Measurements from ENCODE around the gene SSBP1.
"Not testable (repeated sequence)": the region's sequence is repeated elsewhere in the genome, so short reads cannot be mapped to it uniquely, and the experiment has no call there.

SSBP1 gene

DNA sequence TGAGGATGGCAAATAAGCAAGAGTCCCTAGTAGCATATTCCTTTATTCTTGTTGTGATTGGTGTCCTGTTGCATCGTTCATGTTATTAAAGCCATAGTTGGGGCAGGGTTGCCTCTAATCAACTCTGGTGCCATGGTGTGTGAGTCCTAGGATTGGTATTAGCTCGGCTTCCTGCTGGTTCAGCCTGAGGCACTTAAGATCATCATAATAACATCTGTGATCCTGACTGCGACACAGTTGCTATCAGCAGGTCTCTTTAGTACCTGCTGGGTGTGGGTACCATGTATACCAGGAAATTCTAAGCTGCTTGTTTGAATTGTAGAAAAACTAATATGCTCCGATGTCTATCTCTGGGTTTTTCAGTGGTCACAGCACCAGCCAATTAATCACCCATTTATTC lies 28.4 kb upstream of the SSBP1 start:
- DNase-seq: no peak

DNA sequence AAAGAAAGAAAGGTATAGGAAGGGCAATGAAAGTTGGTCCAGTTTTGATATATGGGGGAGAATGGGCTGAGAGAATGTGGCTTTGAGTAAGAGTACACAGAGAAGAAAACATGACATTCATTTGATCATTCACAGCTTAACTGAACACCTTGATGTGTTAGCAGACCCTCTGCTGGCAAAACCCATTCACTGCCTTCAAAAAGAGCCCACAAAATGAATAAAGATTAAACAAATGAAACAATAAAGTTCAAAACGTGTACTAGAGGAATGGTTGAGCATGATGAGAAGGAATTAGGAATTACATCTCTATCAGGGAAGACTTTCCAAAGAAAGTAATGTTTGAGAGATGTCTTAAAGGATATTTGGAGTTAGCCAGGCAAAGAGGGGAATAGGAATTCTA lies 27.9 kb upstream of the SSBP1 start:
- DNase-seq: no peak

DNA sequence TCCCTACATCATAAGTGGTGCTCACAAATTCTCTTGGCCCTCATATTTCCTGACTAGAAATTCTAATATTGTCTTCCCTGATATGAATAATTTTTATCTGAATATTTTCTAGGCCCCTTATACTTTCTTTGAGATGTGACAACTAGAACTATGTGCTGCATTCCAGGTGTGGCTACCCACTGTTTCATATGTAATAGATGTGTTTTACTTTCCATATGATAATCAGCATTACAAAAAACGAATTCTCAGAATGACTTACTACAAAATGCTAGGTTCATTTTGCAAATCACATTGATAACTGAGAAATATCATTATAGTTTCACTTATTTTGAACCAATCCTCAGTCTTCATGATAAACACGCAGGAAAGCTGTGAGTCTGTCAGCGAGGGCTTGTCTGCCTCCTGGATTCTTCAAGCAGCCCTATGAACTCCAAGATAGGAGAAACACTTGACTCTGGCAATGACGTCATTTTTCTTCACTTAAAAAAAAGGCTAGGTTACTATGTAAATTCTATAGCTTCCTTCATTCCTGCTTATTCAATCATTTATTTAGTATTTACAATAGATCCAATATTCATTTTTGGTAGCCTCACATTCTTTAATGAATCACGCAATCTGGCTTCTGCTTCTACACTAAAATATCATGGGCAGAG lies 25.4 kb upstream of the SSBP1 start:
- no peak for DNase-seq

DNA sequence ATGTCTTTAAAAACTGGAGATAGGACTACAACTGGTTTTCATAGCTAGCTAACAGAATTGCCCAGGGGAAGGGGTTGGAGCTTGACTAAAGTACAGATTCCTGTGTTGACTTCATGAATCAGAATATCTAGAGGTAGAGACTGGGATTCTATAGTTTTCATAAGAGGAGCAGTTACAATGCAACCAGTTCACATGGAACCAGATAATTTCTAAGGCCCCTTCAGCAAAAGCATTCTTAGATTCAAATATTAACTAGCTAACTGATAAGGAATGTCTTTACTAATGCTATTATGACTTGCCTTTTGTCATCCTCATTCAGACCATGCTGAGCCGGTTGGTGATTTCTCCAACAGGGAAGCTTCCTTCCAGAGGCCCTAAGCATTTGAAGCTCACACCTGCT lies 24.3 kb upstream of the SSBP1 start:
- DNase-seq: no peak

DNA sequence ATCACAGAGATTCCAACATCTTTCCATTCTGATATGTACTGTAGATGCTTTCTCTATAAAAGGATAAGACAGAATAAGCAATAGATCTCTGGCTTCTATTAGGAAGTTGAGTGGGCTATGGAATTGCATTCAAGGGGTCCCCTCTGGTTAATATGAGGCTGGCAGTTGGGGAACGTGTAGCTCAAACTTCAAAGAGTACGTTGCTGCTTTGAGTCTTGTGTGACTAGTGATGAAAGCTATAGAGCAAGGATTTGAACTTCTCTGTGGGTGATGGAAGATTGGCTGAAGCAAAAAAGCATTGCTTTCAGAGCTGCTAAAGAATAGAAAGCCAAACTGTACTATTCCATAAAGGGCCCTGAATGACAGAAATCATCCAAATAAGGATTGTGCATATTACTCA lies 23.6 kb upstream of the SSBP1 start:
- no peak for DNase-seq

DNA sequence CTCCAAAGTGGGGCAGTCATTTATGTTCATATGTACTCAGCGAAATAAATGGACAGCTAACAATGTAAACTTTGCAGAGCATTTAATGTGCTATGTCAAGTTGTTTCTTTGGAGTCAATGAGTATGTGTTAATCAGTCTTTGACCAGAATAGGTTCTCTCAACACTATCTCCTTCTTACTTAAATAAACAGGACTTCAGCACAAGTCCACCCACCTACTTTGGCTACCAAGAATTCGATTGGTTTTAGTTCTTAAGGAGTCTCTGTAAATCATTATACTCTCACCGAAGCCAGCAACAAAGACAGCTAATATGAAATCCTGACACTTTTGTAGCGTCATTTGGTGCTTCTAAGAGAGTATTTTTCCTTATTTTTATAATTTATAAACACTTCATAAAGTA lies 23.1 kb upstream of the SSBP1 start:
- DNase-seq: no peak

DNA sequence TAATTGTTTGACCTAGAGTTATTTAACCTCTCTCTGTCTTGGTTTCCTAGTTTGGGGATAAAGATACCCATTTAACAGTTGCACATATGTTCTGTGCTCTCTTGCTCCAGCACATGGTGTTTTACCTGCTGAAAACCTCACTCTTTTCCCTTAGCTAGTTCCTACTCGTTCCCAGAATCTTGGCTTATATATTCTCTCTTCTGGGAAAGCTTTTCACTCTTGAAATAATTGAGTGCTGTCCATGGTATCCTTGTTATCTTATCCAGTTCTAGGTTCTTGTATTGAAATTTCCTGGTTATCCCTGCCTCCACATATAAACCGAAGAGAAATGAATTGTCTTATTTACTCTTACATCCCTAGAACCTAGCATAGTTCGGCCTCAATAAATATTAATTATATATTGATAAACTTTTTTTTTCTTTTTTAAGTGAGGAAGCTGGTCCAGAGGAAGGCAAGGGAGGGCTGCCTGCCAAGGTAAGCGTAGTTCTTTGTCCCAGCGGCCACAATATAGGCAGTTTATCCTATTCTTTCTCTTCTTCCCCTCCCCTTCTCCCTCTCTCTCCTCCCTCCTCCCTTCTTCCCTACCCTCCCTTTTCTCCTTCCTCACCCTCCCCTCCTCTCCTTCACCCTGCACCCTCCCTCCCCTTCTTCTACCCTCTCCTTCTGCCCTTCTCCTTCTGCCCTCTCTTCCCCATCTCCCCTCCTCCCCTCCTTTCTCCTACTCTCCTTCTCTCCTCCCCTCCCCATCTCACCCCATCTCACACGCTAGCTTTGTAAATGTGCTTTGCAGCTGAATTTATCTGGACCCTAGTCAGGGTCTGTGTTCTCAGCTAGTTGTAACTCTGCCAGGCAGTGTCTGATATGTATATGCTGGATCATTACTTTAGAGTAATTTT lies 22.1 kb upstream of the SSBP1 start:
- DNase-seq: no peak

DNA sequence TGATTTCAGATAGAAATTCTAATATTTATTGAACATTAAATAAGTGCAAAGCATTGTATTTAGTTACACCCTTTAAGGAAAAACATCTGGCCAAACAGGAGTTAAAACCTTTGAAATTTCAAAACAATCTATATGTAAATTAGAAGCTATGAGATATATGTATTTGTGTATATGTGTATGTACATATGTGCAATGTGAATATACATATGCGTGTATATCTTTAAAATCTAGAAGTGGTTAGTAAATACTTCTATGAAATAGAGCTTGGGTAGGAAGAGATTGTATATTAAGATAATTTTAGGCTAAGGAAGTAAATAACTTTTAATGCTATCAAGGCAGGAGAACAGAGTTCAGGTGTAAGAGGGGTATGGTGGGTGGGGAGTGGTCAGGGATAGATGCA lies 20.7 kb upstream of the SSBP1 start:
- DNase-seq: no peak

DNA sequence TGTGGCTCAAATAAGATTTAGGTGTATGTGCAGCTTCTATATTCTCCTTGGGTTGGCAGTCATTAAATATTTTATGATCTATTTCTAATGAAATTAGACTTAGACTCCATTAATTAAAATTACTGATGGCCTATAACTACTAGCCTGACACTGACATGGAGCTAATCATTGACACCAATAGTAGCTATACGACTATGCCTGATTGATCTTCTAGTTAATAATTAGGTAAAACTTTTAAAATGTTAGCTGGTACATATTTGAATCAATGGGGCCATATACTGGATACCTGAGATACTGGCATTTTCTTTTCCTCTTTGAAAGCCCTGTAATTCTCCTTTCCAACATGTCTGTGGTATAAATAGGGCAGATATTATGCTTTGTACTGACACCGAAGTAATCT lies 15.6 kb upstream of the SSBP1 start:
- no peak for DNase-seq

DNA sequence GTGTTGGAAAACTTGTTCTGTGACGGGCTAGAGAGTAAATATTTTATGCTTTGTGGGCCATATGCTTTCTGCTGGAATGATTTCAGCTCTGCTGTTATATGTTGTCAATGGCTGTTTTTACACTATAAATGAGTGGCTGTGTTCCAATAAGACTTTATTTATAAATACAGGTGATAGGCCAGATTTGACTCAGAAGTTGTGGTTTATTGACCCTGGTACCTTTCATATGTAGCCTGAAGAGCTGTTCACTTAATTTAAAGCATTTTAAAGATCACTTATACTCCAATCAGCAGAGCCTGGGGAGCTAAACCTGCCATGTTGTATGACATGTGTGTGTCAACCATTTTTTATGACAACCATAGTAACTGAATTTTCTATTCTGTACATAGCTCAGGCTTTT lies 9.1 kb upstream of the SSBP1 start:
- DNase-seq: no peak

DNA sequence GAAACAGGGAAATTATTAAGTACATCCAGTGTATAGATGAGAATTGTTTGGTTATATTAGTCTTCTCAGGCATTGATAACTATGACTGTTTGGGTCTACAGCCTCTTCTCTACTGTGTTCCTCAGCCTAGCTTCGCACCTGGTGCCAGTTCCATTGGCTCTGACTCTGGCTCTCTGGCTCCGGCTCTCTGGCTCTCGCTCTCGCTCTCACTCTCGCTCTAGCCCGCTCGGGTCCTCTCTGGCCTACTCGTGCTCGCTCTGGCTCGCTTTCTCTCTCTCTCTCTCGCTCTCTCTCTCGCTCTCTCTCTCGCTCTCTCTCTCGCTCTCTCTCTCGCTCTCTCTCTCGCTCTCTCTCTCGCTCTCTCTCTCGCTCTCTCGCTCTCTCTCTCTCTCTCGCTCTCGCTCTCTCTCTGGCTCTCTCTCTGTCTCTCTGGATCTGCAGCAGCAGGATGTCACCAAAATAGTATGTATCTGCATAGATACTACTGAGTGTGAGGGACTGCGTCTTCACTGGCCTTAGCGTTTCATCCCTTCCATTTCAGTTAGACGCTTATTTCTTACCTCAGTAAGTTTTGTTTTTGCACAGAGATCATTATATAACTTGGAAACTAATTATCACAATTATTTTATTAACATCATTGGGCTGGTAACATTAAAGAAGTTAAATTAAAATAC lies 6.5 kb upstream of the SSBP1 start:
- DNase-seq: no peak

DNA sequence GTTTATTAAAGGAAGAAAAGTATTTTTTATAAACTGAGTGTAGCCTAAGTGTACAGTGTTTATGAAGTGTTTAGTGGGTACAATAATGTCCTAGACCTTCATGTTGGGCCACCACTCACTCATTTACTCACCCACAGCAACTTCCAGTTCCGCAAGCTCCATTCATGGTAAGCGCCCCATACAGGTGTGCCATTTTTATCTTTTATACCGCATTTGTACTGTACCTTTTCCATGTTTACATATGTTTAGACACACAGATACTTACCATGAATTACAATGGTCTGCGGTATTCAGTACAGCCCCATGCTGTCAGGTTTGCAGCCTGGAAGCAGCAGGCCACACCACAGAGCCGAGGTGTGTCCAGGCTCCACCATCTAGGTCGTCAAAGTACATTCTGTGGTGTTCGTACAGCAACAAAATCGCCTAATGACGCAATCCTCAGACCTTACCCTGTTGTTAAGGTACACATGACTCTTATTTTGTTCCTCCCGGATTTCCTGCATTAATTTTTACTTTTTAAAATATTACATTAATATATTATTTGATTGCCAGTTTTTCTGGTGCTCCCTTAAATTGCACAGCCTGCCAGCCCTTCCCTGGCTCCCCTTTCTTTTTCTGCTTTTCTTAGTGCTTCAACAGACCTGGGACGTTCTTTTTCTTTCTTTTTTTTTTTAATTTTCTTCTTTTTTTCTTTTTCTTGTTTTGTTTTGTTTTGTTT lies 881 bp upstream of the SSBP1 start:
- peak; percentile 6 for DNase-seq

DNA sequence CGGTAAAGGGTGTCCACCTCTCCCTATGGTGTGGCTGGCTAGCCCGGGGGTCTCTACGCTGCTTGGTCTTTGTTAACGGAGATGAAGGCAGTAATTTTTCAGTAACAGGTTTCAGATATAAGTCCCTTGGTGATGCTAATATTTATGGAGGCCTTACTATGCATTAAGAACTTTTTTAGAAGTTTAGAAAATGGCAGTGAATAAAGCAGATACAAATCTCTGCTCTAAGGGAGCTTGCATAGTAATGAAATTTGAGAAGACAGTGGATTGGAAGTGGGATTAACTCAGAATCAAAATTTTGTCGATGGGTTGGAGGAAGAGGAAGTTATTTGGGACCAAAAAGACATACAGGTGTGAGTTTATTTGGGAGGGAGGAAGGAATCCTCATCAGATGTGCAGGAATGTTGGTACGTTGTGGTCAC lies 445 bp downstream of the SSBP1 start:
- no peak for DNase-seq

DNA sequence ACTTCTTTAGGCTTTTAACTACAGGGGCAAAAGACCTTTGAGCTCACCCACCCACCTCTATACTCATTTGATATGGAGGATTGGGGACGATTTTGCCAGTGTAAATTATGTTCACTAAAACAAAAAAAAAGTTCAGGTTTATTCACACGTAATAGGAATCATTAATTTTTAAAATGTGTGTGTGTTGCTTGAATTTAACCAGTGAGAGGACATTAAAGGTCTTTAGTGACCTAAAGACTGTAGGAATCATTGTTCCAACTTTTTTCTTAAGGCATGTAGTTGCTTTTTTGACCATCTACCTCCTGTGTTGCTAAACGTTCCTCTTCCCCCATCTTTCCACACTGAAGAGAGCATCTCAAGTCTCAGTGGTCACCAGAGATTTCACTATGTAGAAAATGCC lies 1.1 kb downstream of the SSBP1 start:
- DNase-seq: no peak

DNA sequence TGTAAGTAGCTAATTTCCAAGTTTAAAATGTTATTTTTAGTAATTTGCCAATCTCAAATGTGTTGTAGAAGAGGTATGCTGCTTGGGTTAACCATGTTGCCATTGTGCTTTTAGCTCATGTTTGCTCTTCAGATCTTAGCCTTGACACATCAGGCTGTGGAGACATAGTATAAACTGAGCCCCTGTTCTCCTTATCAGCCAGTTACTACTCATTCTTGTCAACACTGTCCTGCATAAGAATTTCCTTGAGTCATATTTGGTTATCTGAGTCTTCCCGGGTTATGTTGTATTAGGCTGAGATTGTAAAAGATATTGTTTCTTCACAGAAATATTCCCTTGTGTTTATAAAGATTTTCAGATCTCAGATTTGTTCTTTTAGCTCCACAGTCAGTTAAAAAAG lies 4.1 kb downstream of the SSBP1 start:
- DNase-seq: no peak

DNA sequence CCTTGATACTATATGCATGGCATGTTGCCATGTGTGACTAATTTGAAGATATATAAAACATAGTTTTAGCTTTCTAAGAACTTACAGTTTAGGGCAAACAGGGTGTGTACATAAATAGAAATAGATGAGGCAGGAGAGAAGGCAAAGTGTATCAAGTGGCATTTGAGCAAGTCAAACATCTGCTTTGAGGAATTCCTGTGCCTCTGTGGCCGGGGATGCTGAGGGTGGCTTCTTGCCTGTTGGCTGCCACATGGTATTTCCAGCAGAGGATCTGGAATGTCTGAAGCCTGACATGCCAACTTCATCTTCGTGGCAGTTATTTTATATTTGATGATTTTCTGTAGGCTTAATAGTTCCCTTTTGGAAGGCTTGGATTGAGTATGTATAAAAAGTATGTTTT lies 6.0 kb downstream of the SSBP1 start:
- DNase-seq: no peak

DNA sequence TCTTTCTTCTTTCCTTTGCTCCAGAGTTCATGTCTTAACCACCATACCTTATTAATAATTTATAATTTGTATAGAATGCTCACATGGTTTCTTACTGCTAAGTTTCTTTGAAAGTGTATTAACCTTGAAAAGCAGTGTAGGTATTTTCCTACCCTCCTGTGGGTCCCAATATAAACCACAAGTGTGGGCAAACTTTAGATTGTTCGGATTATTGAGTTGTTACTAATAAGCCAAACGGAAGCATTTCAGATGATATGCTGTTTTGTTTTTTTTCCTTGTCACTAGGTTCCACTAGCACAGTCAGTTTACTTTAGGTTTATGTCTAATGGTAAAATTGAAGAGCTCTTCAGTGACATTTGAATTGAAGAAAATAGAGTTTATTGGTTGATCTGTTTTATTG lies 10.2 kb downstream of the SSBP1 start:
- no peak for DNase-seq

DNA sequence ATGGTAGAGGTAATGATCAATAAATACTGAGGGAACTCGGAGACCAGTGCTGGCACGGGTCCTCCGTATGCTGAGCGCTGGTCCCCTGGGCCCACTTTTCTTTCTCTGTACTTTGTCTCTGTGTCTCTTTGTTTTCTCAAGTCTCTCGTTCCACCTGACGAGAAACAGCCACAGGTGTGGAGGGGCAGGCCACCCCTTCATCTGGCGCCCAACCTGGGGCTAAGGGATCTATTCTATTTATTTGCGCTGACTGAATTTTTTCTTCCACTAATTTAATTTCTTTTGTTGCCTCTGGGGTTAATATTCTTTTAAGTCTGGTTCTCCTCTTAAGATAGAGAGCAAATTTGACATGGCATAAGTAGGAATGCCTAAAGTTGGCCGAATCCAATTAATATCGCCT lies 13.7 kb downstream of the SSBP1 start:
- not testable (repeated sequence) for DNase-seq

DNA sequence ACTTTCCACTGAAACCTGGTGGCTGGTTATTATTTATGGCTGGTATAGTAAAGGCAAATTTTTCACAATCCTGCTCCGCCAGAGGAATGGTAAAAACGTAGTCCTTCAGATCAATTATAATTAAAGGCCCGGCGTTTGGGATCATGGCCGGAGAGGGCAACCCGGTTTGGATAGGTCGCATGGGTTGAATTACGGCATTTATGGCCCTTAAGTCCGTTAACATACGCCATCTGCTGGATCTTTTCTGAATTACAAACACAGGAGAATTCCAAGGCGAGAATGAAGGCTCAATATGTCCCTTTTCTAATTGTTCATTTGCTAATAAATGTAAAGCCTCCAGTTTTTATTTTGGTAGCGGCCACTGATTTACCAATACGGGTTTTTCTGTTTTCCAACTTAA lies 14.5 kb downstream of the SSBP1 start:
- no peak for DNase-seq

DNA sequence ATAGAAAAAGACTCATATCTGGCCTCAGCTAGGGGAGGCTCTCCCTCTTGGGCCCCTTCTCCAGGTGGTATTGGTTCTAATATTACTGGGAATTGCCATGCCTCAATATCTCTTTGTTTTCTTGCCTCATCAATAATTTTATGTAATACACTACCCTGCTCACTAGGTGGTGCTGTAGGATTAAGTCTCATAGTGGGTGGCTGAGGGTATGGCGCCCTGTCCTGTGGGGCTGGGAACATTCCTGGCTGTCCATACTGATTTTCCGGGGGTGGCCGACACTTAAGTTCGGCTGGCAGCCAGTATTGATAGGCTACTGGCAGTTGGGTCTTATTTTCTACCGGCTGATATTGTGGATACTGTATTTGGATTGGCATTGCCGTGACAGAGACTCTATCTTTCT lies 16.8 kb downstream of the SSBP1 start:
- DNase-seq: no peak

DNA sequence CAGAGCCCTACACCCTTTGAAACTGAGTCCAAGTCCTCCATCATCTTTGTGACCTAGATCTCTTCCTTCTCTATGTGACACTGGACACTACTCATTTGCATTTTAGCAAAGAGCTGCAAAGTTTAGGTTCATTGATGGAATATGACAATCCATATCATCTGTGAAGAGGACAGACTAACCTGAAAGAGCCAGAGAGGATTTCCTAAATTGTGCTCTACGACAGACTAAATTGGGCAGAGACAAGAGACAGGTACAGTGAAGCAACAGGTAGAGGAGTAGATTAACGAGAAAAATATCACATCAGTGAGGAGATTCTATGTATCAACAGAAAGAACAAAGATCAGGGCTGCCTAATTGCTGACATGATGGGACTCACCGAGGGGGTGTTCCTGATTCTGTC lies 25.6 kb downstream of the SSBP1 start, which contains the start of gene TAS2R3:
Gene TAS2R3 (plus strand): TSS at position 301 of the 400 bp plus-strand sequence. CDS start 62 bp downstream, at position 363.
- DNase-seq: no peak

DNA sequence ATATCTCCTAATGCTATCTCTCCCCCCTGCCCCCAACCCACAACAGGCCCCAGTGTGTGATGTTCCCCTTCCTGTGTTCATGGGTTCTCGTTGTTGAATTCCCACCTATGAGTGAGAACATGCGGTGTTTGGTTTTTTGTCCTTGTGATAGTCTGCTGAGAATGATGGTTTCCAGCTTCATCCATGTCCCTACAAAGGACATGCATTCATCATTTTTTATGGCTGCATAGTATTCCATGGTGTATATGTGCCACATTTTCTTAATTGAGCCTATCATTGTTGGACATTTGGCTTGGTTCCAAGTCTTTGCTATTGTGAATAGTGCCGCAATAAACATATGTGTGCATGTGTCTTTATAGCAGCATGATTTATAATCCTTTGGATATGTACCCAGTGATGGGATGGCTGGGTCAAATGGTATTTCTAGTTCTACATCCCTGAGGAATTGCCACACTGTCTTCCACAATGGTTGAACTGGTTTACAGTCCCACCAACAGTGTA lies 32.0 kb downstream of the SSBP1 start:
- not testable (repeated sequence) for DNase-seq

DNA sequence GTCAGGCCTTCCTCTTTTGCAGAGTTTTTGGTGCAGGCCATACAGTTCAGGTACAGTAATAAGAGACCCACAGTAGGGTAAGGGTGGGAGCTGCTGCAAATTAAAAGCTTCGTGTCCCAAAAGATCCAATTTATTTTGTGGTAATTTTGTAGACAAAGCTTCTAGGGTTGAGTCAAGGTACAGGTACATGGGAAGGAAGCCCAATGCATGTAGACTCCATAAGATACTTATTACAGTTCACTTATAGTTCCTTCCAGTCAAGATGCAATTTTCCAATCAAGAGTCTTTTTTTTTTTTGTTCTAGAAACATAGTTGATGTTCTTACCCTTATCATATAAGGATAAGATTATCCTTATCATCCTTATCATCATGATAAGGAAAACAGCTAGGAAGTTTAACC lies 38.2 kb downstream of the SSBP1 start, which contains the start of gene TAS2R4:
Gene TAS2R4 (plus strand): TSS at position 301 of the 400 bp plus-strand sequence. CDS start 1,815 bp downstream, outside the sequence.
- DNase-seq: no peak
